IgD-negative memory B cell (primary cell): ENCODE results near the gene ECPAS. TPM values are rescaled to one million over a fixed set of nuclear protein-coding genes. Genes with fewer than 3 reads are reported as not detected.
"Not testable (repeated sequence)": the region's sequence is repeated elsewhere in the genome, so short reads cannot be mapped to it uniquely, and the experiment has no call there.

Source experiments
- H3K27ac Mint-ChIP-seq, 3 donors: one replicate each; pipeline ENCODE4 v1.8.0; 2020 to 2022; ENCODE audit warnings: mild to moderate bottlenecking in 3 of 3, mixed read lengths in 3 of 3, moderate library complexity in 1 of 3
- H3K27me3 Mint-ChIP-seq: one replicate; pipeline ENCODE4 v1.8.0; 2021; ENCODE audit warnings: mixed read lengths
- H3K36me3 Mint-ChIP-seq: one replicate; pipeline ENCODE4 v1.8.0; 2020; ENCODE audit warnings: mild to moderate bottlenecking, mixed read lengths
- H3K4me1 Mint-ChIP-seq, 3 donors: one replicate each; pipeline ENCODE4 v1.8.0; 2020 to 2022; ENCODE audit warnings: mixed read lengths in 3 of 3, mild to moderate bottlenecking in 1 of 3
- H3K4me3 Mint-ChIP-seq, 4 donors: one replicate each; pipeline ENCODE4 v1.8.0; 2020 to 2022; ENCODE audit warnings: mild to moderate bottlenecking in 4 of 4, mixed read lengths in 4 of 4, moderate library complexity in 3 of 4
- H3K9me3 Mint-ChIP-seq, 3 donors: one replicate each; pipeline ENCODE4 v1.8.0; 2020 to 2021; ENCODE audit warnings: mixed read lengths in 3 of 3, mild to moderate bottlenecking in 1 of 3
- polyA plus RNA-seq: library from polyadenylated mRNA; unstranded; fragments of 300-500 nt; fragmentation: Illumina TruSeq; gene quantifications from one replicate; pipeline ENCODE4 v1.2.3, GENCODE V29; 2021

The ECPAS gene
- polyA plus RNA-seq, 1 donor from 2014 or later, result 10.9 TPM

DNA sequence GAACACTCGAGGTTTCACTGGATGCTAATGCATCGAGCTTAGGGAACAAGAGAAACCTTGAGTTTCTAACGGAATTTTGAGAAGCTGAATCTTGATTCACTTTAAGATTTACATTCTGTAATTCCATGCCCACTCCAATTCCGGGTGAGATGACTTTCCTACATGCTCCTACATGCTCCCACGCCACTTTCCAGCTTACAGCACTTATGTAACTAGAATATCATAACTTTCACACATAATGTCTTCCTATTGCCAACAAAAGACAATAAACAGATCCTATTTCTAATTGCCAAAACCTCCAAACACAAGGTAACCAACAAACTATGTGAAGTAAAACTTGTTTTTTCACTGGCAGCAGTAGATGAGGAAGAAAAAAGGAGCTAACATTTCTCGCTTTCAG lies 72.9 kb downstream of the ECPAS start:
- no peaks in the 10 kb centered on the region for H3K27me3 Mint-ChIP-seq
- no peaks in the 10 kb centered on the region for H3K4me1 Mint-ChIP-seq
- peaks cover 19% of the 10 kb centered on the region for H3K36me3 Mint-ChIP-seq
- H3K9me3 Mint-ChIP-seq, result peaks cover 0 to under 1% (median 0%) of the 10 kb centered on the region in 3 donors
- no peak overlapping the region for H3K4me3 Mint-ChIP-seq
- peak overlapping the region in 1 of 3 donors; percentile 3 for H3K27ac Mint-ChIP-seq

DNA sequence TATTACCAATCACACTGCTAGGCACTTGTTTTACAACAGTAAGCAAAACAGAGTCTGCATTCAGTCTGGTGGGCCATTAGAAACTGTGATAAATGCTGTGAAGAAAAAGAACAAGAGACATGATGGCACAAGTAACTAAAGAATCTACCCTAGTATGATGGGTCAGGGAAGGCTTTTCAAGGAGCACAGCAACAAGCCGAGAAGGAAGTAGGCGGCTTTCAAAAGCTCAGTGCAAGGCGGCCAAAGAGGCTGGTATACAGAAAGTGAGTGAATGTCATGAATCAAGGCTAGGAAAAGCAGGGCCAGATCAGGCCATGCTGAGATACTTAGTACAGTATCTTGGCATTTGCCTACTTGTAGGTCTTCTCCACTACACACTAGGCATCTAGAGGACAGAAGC lies 76.4 kb downstream of the ECPAS start:
- no peaks in the 10 kb centered on the region for H3K27me3 Mint-ChIP-seq
- peaks cover 41% of the 10 kb centered on the region for H3K36me3 Mint-ChIP-seq
- no peak overlapping the region for H3K27ac Mint-ChIP-seq
- peaks cover 0 to 2% (median 0%) of the 10 kb centered on the region in 3 donors for H3K4me1 Mint-ChIP-seq
- H3K4me3 Mint-ChIP-seq, result no peak overlapping the region
- H3K9me3 Mint-ChIP-seq, result peaks cover 4 to 17% (median 12%) of the 10 kb centered on the region in 3 donors

GRCh38 chr9:111405701-111406100 lies 78.5 kb downstream of the ECPAS start:
- Mint-ChIP-seq H3K27ac (peak overlapping the region in 1 of 3 donors; percentile 4), H3K36me3 (peaks cover 50% of the 10 kb centered on the region), H3K27me3 (no peaks in the 10 kb centered on the region), H3K4me3 (no peak overlapping the region), H3K4me1 (peaks cover 0 to 3% (median 0%) of the 10 kb centered on the region in 3 donors), H3K9me3 (peaks cover 9 to 31% (median 14%) of the 10 kb centered on the region in 3 donors)

DNA sequence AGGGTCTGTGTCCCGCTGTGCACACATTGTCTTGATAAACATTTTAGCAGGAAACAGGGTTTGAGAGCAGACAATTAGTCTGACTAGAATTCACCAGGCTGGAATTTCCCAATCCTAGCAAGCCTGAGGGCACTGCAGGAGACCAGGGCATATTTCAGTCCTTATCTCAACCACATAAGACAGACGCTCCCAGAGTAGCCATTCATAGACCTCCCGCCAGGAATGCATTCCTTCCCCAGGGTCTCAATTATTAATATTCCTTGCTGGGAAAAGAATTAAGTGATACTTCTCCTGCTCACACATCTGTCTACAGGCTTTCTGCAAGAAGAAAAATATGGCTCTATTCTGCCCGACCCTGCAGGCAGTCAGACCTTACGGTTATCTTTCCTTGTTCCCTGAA lies 82.7 kb downstream of the ECPAS start:
- H3K36me3 Mint-ChIP-seq, result peaks cover 54% of the 10 kb centered on the region
- peaks cover 12 to 38% (median 17%) of the 10 kb centered on the region in 3 donors for H3K9me3 Mint-ChIP-seq
- H3K4me3 Mint-ChIP-seq, H3K4me1 Mint-ChIP-seq, H3K27me3 Mint-ChIP-seq, H3K27ac Mint-ChIP-seq: not testable (repeated sequence)

DNA sequence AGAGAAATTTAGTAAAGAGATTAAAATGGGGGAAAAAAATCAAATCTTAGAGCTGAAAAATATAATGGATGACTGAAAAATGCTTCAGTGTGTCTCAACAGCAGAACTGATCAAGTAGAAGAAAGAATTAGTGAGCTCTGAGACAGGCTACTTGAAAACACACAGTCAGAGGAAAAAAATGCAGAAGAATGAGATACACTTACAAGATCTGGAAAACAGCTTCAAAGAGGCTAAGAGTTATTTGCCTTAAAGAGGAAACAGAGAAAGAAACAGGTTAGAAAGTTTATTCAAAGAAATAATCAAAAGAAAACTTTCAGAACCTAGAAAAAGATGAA lies 83.7 kb downstream of the ECPAS start:
- Mint-ChIP-seq H3K27me3 (no peaks in the 10 kb centered on the region), H3K27ac (no peak overlapping the region), H3K4me3 (no peak overlapping the region), H3K36me3 (peaks cover 49% of the 10 kb centered on the region), H3K9me3 (peaks cover 12 to 34% (median 12%) of the 10 kb centered on the region in 3 donors), H3K4me1 (peaks cover 0 to 2% (median 0%) of the 10 kb centered on the region in 3 donors)

DNA sequence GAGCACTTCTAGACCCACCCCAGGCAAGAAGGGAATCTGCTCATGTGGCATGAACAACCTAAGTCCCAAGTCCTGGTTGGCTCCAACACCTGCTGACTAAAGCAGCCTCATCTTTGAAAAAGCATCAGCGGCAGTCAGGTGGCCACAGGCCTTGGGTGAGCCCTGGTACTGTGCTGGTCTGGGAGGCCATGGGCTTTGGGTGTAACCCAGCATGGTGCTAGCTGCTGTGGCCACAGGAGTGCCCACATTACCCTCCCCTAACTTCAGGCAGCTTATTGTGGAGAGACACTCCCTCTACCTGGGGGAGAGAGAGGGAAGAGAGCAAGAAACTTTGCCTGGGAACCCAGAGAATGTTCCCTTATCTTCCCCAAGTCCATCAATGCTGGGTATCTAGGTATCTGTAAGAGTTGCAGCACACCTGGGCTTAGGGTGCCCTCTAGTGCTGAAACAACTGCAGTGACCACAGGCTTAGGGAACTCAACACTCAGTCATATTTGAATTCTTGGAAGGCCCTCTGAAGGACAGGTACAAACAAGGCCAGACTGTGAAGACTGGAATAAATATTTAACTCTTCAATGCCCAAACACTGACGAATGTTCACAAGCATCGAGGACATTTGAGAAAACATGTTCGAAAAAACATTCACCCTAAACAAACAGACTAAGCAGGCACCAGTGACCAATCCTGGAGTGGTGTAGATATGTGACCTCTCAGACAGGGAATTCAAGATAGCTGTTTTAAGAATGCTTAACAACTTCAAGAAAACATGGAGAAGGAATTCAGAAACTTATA lies 84.2 kb downstream of the ECPAS start:
- Mint-ChIP-seq H3K36me3 (peaks cover 49% of the 10 kb centered on the region), H3K27me3 (no peaks in the 10 kb centered on the region), H3K4me1 (peaks cover 0 to 2% (median 0%) of the 10 kb centered on the region in 3 donors), H3K9me3 (peaks cover 7 to 29% (median 12%) of the 10 kb centered on the region in 3 donors), H3K4me3 (no peak overlapping the region), H3K27ac (no peak overlapping the region)

- Mint-ChIP-seq H3K4me3 (no peak overlapping the region), H3K4me1 (peaks cover 0 to 2% (median 0%) of the 10 kb centered on the region in 3 donors), H3K36me3 (peaks cover 45% of the 10 kb centered on the region)
Observed at GRCh38 chr9:111399211-111399739, 84.9 kb downstream of the ECPAS start.

GRCh38 chr9:111393971-111394370 lies 90.2 kb downstream of the ECPAS start:
- Mint-ChIP-seq H3K27me3 (no peaks in the 10 kb centered on the region), H3K36me3 (peaks cover 22% of the 10 kb centered on the region), H3K4me1 (no peaks in the 10 kb centered on the region), H3K27ac (no peak overlapping the region), H3K9me3 (no peaks in the 10 kb centered on the region), H3K4me3 (no peak overlapping the region)

More at GRCh38 chr9:111399211-111399739, 84.9 kb downstream of the ECPAS start:
- H3K27me3 Mint-ChIP-seq, result no peaks in the 10 kb centered on the region
- no peak overlapping the region for H3K27ac Mint-ChIP-seq
- peaks cover 4 to 22% (median 10%) of the 10 kb centered on the region in 3 donors for H3K9me3 Mint-ChIP-seq

DNA sequence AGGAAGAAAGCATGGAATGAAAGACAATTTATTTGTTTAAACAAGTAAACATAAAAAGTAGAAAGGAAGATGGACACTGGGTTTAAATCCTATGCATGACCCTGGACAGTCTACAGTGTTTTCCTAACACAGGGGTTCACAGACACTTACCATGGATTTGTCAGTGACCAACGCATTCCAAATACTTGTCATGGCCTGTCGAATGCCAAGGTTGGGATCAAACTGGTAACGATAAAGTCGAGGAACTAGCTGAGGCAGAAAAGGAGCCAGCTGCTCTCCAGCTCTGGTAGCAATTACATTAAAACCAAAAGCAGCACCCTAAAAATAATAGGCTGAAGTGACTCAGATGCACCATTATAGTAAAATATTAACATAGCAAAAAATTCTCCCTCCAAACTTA lies 94.8 kb downstream of the ECPAS start:
- Mint-ChIP-seq H3K36me3 (peaks cover 9% of the 10 kb centered on the region), H3K27ac (no peak overlapping the region), H3K9me3 (no peaks in the 10 kb centered on the region), H3K27me3 (no peaks in the 10 kb centered on the region), H3K4me3 (no peak overlapping the region), H3K4me1 (no peaks in the 10 kb centered on the region)

- no peak overlapping the region for H3K4me3 Mint-ChIP-seq
Observed at GRCh38 chr9:111386386-111386785, 97.8 kb downstream of the ECPAS start.

DNA sequence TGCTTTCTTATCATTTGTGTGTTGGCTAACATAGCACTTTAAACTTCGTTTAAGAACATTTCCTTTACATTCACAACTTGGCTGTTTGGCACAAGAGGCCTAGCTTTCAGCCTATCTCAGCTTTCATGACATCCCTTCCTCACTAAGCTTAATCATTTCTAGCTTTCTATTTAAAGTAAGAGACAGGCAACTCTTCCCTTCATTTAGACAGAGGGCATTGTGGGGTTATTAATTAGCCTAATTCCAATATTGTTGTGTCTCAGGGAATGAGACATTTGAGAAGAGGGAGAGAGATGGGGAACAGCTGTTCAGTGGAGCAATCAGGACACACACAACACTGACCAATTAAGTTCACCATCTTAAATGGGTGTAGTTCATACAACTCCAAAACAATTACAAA lies 103.2 kb downstream of the ECPAS start:
- Mint-ChIP-seq H3K4me1 (no peaks in the 10 kb centered on the region), H3K9me3 (no peaks in the 10 kb centered on the region), H3K27me3 (no peaks in the 10 kb centered on the region), H3K4me3 (no peak overlapping the region), H3K27ac (no peak overlapping the region), H3K36me3 (peaks cover 18% of the 10 kb centered on the region)

More at GRCh38 chr9:111386386-111386785, 97.8 kb downstream of the ECPAS start:
- Mint-ChIP-seq H3K4me1 (no peaks in the 10 kb centered on the region), H3K36me3 (peaks cover 16% of the 10 kb centered on the region), H3K27me3 (no peaks in the 10 kb centered on the region), H3K27ac (no peak overlapping the region), H3K9me3 (no peaks in the 10 kb centered on the region)

GRCh38 chr9:111375817-111376564 lies 108.2 kb downstream of the ECPAS start:
- H3K36me3 Mint-ChIP-seq, result peaks cover 9% of the 10 kb centered on the region
- H3K27ac Mint-ChIP-seq, result no peak overlapping the region
- H3K4me1 Mint-ChIP-seq, result no peaks in the 10 kb centered on the region
- H3K27me3 Mint-ChIP-seq, result no peaks in the 10 kb centered on the region
- no peak overlapping the region for H3K4me3 Mint-ChIP-seq
- peaks cover 0 to 2% (median 0%) of the 10 kb centered on the region in 3 donors for H3K9me3 Mint-ChIP-seq

- peaks cover 12% of the 10 kb centered on the region for H3K36me3 Mint-ChIP-seq
- no peaks in the 10 kb centered on the region for H3K27me3 Mint-ChIP-seq
- H3K27ac Mint-ChIP-seq, result no peak overlapping the region
- no peak overlapping the region for H3K4me3 Mint-ChIP-seq
- H3K4me1 Mint-ChIP-seq, result no peaks in the 10 kb centered on the region
- H3K9me3 Mint-ChIP-seq, result peaks cover 0 to 2% (median 0%) of the 10 kb centered on the region in 3 donors
Observed at GRCh38 chr9:111375062-111375461, 109.1 kb downstream of the ECPAS start.

DNA sequence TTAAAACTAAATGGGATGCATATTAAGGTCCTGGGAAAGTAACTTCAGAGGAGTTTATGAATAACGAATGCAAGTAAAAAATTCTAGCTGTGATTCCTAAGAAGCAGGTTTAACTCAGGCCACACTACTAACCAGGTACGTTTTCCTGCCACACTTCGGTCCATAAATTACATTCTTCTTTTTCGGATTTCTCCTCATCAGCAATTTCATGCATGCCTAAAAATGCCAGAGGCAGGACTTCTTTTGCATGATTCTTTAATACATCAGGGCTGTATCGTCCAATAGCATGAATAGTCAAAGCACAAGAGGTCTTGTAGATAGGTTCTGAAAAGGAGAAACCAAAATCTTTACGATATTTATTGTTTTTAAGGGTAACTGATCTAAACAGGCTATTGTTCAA lies 111.9 kb downstream of the ECPAS start:
- Mint-ChIP-seq H3K4me1 (no peaks in the 10 kb centered on the region), H3K4me3 (no peak overlapping the region), H3K36me3 (peaks cover 15% of the 10 kb centered on the region), H3K27ac (no peak overlapping the region), H3K9me3 (peaks cover 0 to 2% (median 0%) of the 10 kb centered on the region in 3 donors), H3K27me3 (no peaks in the 10 kb centered on the region)

DNA sequence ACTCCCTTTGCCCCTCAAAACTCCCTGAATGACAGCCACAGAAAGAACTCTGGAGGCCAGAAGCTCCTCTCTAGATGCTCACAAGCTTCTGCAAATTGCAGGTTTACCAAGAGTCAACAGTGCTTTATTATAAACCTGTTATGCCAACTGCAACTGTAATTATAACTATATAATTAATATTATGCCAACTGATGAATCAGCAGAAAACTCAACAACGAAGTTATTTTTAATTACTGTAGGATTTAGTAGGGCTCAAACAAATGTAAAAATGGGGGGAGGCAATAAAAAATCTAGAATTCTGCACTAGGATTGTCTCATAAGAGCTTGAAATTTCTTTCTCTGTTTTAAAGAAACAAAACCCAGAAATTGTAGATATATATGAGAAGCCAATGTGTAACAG lies 117.2 kb downstream of the ECPAS start:
- Mint-ChIP-seq H3K27ac (no peak overlapping the region), H3K36me3 (peaks cover 18% of the 10 kb centered on the region), H3K27me3 (no peaks in the 10 kb centered on the region), H3K4me1 (no peaks in the 10 kb centered on the region), H3K4me3 (no peak overlapping the region), H3K9me3 (peaks cover 0 to under 1% (median 0%) of the 10 kb centered on the region in 3 donors)
